GM19468 (cell line): ENCODE results near the gene FARP2.
A peak's percentile ranks its signal among the peaks of the same experiment; 100 is the strongest.
"Not testable (repeated sequence)": the region's sequence is repeated elsewhere in the genome, so short reads cannot be mapped to it uniquely, and the experiment has no call there.

ENCODE experiments used
- ATAC-seq: cut with Tn5 transposase; IDR thresholded peaks from one replicate; pipeline ENCODE4 v1.9.1; 2021; ENCODE audit warnings: mild to moderate bottlenecking, moderate library complexity, moderate number of reproducible peaks; ENCODE audit not compliant: unreplicated experiment; ENCODE audit errors: extremely low read depth

The FARP2 gene

DNA sequence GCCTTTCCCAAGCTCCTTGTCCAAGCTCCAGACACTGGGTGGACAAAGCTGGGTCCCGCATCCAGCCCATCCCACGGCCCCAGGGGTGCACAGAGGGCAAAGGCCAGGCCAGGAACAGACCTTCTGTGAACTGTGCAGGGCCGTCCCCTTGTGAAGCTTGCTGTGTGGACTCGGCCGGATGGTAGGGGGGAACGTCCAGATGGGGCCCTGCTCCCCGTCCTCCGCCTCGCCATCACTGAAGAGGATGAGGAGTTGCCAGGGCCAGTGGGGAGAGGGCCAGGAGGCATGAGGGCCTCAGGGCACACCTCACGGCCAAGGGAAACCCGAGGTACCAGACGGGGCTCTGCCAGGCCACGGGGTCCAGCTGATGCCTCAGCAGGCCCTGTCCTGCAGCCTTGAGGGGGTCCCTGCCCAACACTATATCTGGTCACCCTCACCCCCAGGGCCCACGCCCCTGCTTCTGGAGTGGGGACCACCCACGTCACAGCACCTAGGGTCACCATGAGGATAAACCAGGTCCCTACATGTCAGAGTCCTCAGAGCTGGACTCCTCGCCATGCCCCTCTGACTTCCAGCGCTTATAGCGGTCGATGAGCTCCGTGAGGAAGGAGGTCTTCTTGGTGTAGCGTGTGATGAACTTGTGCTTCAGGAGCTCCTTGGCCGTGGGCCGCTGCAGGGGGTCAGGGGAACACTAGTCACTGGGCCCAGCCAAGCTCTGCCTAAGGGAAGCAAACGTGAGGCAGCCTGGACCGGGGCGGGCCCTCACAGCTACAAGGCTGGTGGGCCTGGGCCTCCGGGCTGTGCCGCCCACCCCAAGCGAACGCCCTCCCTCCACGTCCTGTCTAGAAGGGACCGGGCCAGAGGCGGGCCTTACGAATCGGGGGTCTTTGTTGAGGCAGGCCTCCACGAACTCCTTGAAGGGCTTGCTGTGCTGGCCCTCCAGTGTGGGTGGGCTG, 142.3 kb downstream of the FARP2 start:
- no peak for ATAC-seq

DNA sequence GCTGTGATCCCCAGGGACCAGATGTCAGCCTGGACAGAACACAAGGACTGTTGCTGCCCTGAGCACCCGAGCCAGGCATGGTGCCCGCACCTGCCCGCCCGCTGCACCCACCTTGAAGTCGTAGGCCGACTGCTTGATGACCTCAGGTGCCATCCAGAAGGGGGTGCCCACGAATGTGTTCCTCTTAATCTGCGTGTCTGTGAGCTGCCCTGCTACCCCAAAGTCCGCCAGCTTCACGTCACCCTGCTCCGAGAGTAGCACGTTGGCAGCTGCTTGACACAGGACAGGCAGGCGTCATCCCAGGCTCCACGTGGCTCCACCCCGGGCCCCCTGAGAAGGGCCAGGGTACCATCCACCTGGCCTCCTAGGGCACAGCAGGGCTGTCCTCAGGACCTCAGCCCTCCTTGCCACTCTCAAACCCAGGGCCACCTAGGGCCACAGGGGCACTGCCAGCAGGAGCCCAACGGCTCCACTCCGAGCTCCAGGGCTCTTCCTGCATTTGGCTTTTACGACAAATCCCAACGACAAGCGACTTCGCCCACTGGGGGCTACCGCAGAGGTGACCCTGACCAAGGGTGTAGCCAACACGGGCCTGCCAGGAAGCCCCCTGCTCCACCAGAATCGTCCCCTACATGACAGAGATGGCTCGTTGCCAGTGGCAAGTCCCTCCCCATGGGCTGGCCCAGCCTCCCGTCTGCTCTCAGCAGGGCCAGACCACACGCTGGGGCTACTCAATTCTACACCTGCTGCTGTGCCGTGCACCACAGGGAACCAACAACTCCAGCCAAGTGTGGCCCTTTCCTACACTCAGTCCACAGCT, 143.3 kb downstream of the FARP2 start:
- no peak for ATAC-seq

DNA sequence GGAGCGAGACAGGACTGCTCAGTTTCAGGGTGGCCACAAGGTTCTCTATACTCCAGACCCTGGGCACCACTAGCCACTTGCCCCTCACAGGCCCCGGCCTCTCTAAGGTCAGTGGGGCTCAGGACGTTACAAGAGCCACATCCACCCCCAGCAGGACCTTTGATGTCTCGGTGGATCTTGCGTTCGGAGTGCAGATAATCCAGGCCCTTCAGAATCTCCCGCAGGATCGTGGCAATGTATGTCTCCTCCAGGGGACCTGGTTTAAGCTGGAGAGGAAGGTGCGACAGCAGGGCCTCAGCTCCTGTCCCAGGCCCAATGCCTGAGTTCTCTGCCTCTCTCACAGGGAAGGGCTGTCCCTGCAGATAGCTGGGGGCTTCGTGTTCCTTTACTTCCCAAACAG, 143.9 kb downstream of the FARP2 start:
- ATAC-seq: no peak

DNA sequence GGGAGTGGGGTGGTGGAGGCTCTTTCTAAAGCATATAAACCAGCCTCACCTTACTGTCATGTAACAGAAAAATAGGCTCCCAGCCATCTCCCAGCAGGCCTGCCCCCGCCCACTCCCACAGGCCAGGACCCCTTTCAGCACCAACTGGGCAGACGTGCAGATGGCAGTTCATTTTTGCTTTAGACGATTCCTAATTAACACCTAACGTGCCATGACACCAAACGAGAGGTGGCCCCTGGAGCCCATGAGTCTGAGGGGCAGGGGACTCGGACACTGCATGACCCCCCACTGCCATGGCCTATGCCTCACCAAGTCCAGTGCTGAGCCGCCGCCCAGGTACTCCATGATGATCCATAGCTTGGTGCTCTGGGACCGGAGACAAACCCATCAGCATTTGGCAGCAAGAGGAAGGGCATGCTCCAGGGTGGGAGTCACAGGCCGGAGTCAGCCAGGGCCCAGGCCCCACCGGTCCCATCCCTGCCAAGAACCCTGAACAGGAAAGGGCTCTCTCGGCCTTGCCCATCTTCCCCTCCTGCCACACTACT, 144.4 kb downstream of the FARP2 start:
- ATAC-seq: no peak

DNA sequence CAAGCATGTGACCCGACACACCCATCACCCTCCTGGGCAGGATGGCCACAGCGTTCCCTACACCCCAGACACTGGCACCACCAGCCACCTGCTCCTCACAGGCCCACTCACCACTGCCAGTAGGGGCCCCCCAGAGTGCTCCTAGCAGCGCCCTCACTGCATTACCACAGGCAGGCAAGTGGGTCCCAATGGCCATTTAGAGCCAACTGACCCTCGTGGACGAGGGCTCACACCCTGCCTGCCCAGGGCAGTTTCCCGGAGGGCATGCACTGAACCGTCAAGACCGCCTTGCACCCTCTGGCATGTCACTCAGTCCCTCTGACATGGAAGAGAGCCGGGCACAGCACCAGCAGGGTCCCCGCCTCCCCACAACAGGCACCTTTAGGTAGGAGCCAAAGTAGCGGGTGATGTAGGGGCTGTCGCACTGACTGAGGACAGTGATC, 145.0 kb downstream of the FARP2 start:
- ATAC-seq: no peak

DNA sequence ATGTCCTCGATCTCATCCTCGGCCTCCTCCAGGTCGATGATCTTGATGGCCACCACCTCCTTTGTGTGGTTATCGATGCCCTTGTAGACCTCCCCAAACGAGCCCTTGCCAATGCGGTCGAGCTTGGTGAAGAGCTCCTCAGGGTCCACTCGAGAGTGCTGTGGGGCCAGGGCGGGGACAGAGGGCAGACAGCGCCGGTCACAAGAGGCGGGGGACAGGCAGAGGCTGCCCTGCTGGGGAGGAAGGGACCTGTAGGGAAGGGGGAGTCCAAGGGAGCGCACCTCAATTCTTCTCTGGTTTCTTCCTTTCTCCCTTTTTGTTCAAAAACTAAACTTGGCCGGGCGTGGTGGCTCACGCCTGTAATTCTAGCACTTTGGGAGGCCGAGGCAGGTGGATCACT, 145.5 kb downstream of the FARP2 start:
- no peak for ATAC-seq

DNA sequence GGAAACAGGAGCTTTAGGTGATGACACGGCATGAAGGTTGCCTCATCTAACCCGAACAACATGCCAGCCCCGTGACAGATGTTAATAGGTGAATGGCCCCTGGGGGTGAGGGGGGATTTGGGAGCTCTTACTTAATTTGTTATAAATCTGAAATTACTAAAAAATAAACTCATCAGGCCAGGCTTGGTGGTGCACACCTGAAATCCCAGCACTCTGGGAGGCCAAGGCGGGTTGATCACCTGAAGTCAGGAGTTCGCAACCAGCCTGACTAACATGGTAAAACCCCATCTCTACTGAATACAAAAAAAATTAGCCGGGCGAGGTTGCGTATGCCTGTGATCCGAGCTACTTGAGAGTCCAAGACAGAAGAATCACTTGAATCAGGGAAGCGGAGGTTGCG, 146.2 kb downstream of the FARP2 start:
- ATAC-seq: no peak

DNA sequence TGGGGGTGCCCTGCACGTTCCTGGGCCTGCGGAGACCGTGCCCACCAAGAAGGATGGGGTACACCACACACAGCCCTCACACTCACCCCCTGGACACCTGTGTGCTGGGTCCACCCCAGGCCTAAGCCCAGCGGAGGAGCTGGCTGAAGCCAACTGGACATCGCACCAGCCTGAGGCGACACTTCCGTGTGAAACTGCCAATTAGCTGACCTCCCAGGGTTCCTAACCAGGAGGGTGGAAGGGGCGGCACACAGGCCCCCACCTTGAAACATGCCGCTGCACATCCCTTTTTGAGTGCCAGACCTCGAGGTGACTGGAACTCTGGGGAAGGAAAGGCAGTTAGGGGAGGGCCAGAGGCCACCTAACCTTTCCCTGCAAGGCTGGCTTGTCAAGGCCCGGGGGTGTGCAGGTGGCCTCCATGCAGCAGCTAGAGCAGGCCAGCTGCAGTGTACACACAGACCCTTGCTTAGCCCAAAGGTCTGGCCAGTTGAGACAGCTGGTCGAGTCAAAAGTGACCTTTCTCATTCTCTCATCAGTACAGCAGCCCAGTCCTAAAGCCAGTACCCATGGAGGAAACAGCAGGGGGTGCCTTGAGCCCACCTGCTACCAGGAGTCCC, 147.8 kb downstream of the FARP2 start:
- no peak for ATAC-seq

DNA sequence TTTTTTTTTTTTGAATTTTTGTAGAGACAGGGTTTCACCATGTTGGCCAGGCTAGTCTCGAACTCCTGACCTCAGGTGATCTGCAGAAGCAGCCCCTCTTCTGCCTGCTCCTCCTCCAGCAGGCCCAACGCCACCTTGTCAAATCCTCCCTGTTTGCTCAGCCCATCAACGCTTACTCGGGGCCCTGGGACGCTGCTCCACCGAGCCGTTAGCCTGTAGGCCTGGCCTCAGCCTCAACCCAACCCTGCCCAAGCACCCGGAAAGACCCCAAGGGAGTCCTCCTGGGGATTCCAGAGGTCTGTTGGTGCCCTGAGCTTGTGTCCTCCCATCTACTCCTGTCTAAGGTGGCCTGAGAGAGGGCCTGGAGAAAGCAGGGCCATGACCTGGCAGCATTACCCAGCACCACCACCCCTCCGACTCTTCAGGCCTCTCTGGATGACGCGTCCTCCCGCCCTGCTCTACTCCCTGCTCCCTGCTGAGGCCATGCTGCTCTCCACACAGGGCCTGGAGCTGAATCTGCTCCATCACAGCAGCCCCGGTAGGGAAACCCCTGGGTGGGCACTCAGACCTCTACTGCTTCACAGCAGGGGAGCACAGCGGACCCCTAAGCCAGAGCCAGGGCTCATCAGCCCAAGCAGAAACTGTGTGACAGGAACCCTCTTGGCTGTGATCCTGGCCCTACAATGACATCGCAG, 149.1 kb downstream of the FARP2 start:
- ATAC-seq: no peak

DNA sequence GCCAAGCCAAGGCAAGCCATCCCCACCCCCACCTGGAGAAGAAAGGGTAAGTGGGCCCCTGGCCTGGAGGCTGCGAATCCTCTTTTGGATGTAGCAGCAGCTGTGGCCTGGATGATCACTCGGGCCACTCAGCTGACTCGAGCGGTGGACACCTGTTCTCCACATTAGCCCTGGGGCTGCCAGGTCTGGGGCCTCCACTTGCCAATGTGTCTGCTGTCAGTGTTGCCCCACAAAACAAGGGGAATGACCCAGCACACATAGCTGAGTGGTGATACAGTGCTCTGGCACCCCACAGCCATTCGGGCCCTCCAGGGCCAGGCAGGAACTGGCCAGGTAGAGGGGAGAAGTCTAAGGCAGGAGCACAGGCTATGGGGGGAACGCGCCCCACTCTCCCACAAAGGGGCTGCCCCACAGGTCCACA, 149.7 kb downstream of the FARP2 start:
- ATAC-seq: no peak

DNA sequence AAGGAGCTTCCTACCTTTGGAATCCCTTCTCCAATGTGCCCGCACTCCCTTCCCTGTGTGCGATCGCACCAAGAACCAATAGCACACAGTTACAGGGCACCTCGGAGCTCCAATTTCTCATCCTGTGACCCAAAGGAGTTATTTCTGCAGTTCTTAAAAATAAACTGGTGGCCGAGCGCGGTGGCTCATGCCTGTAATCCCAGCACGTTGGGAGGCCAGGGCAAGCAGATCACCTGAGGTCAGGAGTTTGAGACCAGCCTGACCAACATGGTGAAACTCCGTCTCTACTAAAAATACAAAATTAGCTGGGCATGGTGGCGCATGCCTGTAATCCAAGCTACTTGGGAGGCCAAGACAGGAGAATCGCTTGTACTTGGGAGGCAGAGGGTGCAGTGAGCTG, 150.2 kb downstream of the FARP2 start:
- not testable (repeated sequence) for ATAC-seq

DNA sequence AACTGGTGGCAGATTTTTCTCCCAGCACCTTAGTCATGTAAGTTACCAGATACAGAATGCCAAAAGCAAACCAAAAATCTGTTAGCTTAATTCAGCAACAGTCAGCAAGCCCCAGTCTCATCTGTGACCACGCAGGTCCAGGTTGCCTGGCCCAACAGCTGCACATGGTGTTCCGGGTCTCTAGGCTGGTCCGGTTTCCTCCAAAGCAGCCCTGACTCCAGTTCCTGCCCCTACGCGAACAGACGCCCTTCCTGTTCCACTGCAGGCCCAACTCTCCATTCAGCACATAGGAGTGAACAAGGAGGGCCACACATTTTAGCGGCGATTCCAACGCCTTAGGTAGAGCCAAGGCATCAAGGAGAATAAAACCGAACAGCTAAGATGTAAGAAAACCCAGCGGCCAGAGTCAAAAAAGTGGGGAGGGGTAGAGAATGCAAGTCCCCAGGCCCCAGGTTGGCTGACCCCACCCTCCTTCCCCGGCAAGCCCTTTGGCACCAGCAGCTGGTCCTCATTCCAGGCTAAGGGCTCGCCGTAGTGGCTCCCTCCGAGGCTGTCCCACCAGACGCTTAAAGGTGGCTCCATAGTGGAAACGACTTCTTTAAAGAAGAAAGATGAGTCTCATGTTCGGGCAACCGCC, 150.8 kb downstream of the FARP2 start:
- ATAC-seq: no peak

DNA sequence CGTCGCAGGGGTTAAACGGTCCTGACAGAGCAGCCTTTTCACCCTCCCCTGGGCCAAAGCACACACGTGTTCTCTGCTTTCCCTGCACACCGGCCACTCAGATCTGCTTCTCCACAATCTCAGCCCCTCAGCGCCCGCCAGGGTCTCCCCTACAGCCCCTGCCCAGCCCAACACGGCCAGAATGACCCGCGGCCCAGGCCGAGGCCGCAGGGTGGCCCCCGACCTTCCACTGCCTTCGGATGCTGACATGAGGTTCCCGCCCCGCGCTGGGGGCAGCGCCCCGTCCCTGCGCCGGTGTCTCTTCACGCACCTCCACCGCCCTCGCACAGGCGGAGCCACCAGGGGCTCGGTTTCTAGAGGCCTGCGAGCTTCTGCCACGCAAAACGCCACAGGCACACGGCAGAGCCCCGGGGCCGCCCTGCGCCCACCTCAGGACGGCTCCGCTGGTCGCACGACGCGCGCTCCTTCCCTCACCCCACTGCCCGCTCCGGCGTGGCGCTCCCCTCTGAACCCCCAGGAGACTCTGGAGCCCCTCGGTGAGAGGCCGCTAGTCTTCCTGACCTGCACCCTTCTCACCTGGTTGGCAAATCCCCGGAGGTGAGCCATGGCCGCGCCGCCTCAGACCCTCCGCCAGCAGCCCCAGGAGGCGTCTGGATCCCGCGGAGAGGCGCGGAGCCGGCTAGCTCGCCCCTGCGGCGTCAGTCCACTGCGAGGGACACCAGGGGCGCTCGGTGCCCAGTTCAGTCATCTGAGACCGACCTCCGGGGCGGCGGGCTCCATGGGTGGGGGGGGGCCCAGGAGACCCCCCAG, 151.6 kb downstream of the FARP2 start:
- peak; percentile 6 for ATAC-seq

DNA sequence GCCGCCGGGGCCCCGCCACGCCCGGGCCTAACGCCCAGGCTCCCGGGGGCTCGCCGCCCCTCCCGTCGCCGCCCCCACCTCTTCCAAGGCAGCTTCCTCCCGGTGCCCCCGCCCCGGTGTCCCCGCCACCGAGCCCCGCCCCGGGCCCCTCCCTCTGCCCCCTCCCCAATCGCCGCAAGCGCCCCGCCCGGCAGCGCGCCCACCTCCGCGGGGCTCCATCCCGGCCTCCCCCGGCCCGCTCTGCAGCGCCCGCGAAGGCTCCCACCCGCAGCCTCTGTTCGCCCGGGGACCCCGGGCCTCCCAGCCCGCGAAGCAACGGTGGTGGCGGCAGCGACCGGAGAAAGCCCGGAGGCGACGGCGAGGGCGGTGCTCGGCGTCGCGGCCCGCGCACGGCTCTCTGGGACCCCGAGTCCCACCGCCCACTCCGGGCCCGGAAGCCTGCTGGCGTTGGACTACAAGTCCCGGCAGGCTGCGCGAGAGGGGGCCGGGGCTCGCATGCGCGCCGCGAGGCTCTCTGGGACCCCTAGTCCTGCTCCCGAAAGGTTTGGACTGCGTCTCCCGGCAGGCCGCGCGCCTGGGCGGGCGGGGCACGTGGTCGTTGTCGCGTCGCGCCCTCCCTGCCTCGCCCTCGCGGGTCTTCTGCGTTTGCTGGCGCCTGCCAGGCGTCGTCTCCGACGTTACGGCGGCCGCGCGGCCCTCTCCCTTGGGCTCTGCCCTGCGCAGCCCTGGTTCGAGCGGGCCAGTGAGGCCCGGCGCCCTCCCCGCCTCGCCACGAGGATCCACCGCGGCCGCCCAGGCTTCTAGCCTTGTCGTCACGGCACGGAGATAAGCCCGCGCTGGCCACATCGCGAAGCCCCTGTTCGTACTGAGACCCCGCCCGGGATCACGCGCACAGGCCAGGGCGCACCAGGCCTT, 152.4 kb downstream of the FARP2 start, which contains the start of gene STK25:
TSS of gene STK25 (minus strand) at position 345 of the 915 bp plus-strand sequence. CDS start 549 bp downstream, outside the sequence.
- peak; percentile 84 for ATAC-seq

DNA sequence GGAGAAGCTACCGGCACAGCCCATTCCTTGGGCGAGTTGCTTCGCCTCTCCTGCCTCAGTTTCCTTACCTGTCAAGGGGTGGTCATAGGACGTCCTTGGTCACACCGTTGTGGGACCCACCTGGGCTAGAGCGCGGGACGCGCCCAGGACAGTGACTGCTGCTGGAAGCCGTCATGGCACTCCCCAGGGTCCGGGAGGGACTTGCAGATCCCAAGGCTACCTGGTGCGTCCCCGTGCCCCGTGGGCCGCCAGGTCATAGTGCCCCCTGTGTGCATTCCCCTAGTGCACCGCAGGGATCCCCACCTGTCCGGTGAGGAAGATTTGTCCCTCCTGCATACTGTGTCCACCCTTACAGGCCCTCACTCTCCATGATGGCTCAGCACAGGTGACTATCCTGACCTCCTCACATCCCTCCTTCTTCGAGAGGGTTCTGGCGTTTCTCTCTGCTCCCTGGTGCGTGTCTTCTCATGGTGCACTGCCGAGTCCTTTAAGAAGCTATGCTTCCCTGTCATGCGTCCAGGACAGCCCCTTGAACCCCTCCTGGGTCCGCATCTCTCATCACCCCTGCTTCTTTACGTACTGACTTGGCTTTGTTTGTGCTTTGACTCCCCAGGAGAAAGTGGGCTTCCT, 153.2 kb downstream of the FARP2 start:
- no peak for ATAC-seq

DNA sequence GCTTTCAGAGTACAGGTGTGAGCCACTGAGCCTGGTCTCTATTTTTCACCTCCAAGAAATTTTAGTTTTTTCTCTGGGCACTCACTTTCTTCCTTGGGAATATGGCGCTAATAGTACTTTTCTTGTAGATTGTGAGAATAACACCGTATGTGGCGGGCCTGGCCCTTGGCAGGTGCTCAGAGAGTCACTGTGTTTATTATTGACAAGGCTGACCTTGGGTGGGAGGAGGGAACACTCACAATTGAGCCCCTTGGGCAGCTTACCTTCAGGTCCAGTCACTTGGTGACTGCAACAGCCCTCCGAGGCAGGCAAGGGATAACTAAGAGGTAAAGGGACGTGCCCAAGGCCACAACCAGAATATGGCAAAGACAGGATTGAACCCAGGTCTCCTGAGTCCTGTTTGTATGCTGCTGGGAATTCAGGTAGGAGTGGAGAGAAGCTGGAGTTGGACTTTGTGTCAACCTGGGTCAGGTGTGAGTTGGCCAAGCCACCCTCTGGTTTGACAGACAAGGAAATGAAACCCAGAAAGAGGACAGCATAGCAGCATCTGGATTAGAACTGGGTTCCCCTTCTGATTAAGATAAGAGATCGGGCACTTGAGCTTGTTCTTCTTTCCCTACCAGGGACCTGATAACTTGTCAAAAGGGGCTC, 155.1 kb downstream of the FARP2 start:
- ATAC-seq: no peak
